Activated CD8-positive, alpha-beta memory T cell treated with anti-CD3 and anti-CD28 coated beads, Interleukin-2, amount 50 U/mL, for 24 hours (primary cell): ENCODE results near the gene MCF2L.
"Not testable (repeated sequence)": the region's sequence is repeated elsewhere in the genome, so short reads cannot be mapped to it uniquely, and the experiment has no call there.

Source experiments
- DNase-seq: peaks from one replicate; pipeline ENCODE4 v3.0.0-alpha.2; 2020; ENCODE audit errors: extremely low read depth

Gene MCF2L

GRCh38 chr13:113094410-113094800 is 125.4 kb downstream of the MCF2L start:
- no peak for DNase-seq

- no peak for DNase-seq
Observed at GRCh38 chr13:113095146-113096051, 126.4 kb downstream of the MCF2L start.

GRCh38 chr13:113096052-113096744 is 127.2 kb downstream of the MCF2L start:
- no peak for DNase-seq

- DNase-seq = no peak
Observed at GRCh38 chr13:113096745-113097305, 127.8 kb downstream of the MCF2L start.

- no peak for DNase-seq
Observed at GRCh38 chr13:113097651-113098050, 128.6 kb downstream of the MCF2L start.

- no peak for DNase-seq
Observed at GRCh38 chr13:113098162-113098732, 129.2 kb downstream of the MCF2L start.

GRCh38 chr13:113099142-113099541 is 130.1 kb downstream of the MCF2L start:
- DNase-seq = no peak

- DNase-seq = not testable (repeated sequence)
Observed at GRCh38 chr13:113102302-113102701, 133.3 kb downstream of the MCF2L start.

GRCh38 chr13:113102727-113103126 is 133.7 kb downstream of the MCF2L start:
- no peak for DNase-seq

- DNase-seq = no peak
Observed at GRCh38 chr13:113103646-113104045, 134.6 kb downstream of the MCF2L start.

- DNase-seq = no peak
Observed at GRCh38 chr13:113105032-113105920, 136.3 kb downstream of the MCF2L start, which contains the start of gene F7. Gene F7, plus strand, starts transcription at chr13:113105791. Its CDS starts 51 bp downstream, at chr13:113105842.

GRCh38 chr13:113105921-113106452 is 137.0 kb downstream of the MCF2L start:
- no peak for DNase-seq

GRCh38 chr13:113106711-113107351 is 137.8 kb downstream of the MCF2L start:
- DNase-seq = no peak

GRCh38 chr13:113108521-113108920 is 139.5 kb downstream of the MCF2L start:
- DNase-seq = not testable (repeated sequence)

- DNase-seq = no peak
Observed at GRCh38 chr13:113109151-113110047, 140.4 kb downstream of the MCF2L start.

- DNase-seq = no peak
Observed at GRCh38 chr13:113110048-113110851, 141.2 kb downstream of the MCF2L start.

- no peak for DNase-seq
Observed at GRCh38 chr13:113110852-113111315, 141.9 kb downstream of the MCF2L start.

- not testable (repeated sequence) for DNase-seq
Observed at GRCh38 chr13:113111821-113112220, 142.8 kb downstream of the MCF2L start.
